ENCODE measurements around the gene HMOX2.

DNA sequence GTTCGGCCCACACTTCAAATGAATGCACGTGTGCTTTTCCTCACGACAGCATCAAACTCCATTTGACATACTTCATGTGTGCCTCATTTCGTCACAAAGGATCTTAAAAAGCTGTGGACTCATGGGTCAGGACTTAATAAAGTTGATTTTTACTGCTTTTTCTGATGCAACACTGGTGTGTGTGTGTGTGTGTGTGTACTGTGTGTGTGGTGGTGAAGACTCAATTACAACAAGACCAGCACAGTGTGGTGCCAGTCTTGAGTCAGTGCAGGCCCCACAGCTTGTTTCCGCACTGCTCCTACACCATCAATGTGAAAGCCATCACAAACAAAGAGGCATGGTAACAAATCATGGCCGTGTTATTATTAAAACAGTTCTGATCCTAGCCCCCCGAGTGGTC, 44.7 kb downstream of the HMOX2 start:
- TF ChIP-seq EP300 (IDR thresholded peaks at IDR 0.05; ENCODE audit: borderline replicate concordance) (no peak), FOXM1 (IDR thresholded peaks at IDR 0.05; ENCODE audit: borderline replicate concordance, low read depth) (no peak), TCF12 (IDR thresholded peaks at IDR 0.05; ENCODE audit: low read depth) (no peak), TAF1 (IDR thresholded peaks at IDR 0.05; ENCODE audit: low read depth) (no peak), NFIC (IDR thresholded peaks at IDR 0.05) (no peak), RAD21 (IDR thresholded peaks at IDR 0.05; ENCODE audit: low read depth) (no peak), TEAD4 (IDR thresholded peaks at IDR 0.05) (no peak)
- TF ChIP-seq, protein P1, sequence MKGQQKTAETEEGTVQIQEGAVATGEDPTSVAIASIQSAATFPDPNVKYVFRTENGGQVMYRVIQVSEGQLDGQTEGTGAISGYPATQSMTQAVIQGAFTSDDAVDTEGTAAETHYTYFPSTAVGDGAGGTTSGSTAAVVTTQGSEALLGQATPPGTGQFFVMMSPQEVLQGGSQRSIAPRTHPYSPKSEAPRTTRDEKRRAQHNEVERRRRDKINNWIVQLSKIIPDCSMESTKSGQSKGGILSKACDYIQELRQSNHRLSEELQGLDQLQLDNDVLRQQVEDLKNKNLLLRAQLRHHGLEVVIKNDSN (IDR thresholded peaks at IDR 0.05) = no peak

Data from Ishikawa (cell line).